WI38 (cell line): ENCODE data around the gene USP35.

ENCODE experiments used
- H3K4me3 ChIP-seq: 2 replicates; pipeline ENCODE4 v1.5.1; 2011; ENCODE audit warnings: low read depth, mild to moderate bottlenecking, control low read depth, low read length
- TF ChIP-seq, protein P1 (sequence below): IDR thresholded peaks from 2 replicates; pipeline ENCODE4 v1.5.1; 2012; ENCODE audit warnings: low read depth, mild to moderate bottlenecking, control low read depth, low read length

The USP35 gene

DNA sequence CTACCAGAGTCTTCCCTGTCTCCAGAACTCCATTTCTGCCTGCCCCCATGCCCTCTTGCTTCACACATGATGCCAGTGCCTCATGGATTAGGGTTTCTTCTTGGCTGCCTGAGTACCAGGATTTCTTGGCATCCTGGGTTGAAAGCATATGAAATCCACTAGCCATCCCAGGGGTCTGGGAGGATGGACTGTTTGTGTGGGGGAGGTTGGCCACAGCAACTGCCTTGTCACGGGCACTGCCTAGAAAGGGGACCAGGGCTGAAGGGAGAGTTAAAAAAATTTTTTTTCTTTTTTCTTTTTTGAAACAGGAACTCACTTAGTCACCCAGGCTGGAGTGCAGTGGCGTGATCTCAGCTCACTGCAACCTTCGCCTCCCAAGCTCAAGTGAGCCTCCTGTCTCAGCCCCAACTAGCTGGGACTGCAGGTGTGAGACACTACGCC lies 4.2 kb downstream of the USP35 start:
- TF ChIP-seq, protein P1, sequence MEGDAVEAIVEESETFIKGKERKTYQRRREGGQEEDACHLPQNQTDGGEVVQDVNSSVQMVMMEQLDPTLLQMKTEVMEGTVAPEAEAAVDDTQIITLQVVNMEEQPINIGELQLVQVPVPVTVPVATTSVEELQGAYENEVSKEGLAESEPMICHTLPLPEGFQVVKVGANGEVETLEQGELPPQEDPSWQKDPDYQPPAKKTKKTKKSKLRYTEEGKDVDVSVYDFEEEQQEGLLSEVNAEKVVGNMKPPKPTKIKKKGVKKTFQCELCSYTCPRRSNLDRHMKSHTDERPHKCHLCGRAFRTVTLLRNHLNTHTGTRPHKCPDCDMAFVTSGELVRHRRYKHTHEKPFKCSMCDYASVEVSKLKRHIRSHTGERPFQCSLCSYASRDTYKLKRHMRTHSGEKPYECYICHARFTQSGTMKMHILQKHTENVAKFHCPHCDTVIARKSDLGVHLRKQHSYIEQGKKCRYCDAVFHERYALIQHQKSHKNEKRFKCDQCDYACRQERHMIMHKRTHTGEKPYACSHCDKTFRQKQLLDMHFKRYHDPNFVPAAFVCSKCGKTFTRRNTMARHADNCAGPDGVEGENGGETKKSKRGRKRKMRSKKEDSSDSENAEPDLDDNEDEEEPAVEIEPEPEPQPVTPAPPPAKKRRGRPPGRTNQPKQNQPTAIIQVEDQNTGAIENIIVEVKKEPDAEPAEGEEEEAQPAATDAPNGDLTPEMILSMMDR, result no peak
- no peak overlapping the region for H3K4me3 ChIP-seq

- TF ChIP-seq, protein P1, result no peak
- no peak overlapping the region for H3K4me3 ChIP-seq
These were observed 5.1 kb downstream of the USP35 start for GRCh38 chr11:78193806-78194205.

DNA sequence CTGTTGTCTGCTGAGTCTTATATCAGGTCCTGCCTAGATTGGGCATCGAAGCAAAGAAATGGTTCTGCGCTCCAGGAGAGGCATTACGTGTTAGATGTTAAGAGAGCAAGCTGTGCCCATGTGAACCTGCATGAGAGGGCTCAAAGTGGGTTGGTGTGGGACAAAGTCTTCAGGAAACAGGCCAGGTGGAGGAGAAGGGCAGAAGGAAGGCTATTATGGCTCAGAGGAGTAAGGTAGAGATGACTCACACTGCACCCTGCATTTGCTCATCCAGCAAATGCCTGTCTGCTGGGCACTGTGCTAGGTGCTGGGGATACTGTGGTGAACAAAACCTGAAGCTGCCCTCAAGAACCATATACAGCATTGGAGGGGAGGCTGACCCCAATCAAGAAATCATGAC lies 5.8 kb downstream of the USP35 start:
- TF ChIP-seq, protein P1, result no peak
- H3K4me3 ChIP-seq, result no peak overlapping the region

DNA sequence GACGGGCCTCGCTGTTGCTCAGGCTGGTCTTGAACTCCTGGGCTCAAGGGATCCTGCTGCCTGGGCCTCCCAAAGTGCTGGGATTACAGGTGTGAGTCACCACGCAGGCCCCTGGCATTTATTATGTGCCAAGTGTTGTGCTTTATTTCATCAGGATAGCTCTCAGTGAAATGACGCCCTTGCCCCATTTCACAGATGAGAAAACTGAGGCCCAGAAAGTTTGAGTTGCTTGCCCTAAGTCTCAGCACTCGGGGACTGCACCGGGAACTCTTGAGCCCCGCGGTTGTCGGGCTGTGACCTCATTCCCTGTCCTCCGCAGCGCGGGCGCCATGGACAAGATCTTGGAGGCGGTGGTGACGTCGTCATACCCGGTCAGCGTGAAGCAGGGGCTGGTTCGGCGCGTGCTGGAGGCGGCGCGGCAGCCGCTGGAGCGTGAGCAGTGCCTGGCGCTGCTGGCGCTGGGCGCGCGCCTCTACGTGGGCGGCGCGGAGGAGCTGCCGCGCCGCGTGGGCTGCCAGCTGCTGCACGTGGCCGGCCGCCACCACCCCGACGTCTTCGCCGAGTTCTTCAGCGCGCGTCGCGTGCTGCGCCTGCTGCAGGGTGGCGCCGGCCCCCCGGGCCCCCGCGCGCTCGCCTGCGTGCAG lies 7.3 kb downstream of the USP35 start:
- TF ChIP-seq, protein P1, result no peak
- no peak overlapping the region for H3K4me3 ChIP-seq

GRCh38 chr11:78196661-78197091 lies 8.0 kb downstream of the USP35 start:
- no peak overlapping the region for H3K4me3 ChIP-seq
- TF ChIP-seq, protein P1, result no peak

DNA sequence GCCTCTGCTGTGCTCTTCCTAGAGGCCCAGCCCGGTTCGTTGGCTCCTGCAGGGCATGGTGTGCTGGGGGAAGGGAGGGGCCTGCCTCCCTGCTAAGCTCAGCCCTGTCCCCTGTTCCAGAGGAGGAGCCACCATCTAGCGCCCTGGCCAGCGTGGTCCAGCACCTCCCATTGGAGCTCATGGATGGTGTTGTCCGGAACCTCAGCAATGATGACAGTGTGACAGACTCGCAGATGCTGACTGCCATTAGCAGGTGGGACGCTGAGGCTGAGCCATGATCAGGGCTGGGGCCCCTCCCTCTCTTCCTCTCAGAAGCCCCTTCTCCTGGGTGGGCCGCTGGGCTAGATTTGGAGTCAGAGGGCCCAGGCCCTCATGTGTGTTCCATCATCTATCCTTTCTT lies 9.1 kb downstream of the USP35 start:
- H3K4me3 ChIP-seq, result no peak overlapping the region
- TF ChIP-seq, protein P1, result no peak

DNA sequence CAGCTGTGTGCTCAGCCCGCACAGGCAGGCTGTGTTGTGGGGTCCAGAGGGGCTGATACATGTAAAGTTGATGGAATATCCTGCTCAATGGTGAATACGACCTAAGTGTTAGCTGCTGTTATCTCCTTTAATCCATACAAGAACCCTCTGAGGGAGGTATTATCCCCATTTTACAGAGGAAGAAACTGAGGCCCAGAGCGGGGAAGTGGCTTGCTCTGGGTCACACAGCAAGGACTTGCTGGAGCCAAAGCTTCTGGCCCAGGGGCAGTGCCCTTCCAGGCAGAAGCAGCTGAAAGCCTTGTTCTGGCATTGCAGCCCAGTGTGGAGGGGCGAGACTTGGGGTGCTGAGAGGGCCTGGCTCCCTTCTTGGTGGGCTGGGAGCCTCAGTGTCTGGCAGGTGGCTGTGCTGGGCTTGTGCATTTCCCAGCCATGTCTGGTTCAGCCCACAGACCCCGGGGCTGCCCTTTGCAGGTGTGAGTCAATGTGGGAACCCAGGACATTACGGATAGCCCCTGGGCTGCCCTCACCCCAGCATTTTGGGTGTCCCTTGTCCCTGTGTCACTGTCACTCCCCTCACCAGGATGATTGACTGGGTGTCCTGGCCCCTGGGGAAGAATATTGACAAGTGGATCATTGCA lies 10.4 kb downstream of the USP35 start:
- H3K4me3 ChIP-seq, result no peak overlapping the region
- TF ChIP-seq, protein P1, result no peak
